ENCODE data around the gene NAV2. TPM values are rescaled to one million over a fixed set of nuclear protein-coding genes. Genes with fewer than 3 reads are reported as not detected.
A peak's percentile ranks its signal among the peaks of the same experiment; 100 is the strongest.

The NAV2 gene
- total and polyA plus RNA-seq, 9 donors: 25.7 to 70.6 (median 46.1) TPM

DNA sequence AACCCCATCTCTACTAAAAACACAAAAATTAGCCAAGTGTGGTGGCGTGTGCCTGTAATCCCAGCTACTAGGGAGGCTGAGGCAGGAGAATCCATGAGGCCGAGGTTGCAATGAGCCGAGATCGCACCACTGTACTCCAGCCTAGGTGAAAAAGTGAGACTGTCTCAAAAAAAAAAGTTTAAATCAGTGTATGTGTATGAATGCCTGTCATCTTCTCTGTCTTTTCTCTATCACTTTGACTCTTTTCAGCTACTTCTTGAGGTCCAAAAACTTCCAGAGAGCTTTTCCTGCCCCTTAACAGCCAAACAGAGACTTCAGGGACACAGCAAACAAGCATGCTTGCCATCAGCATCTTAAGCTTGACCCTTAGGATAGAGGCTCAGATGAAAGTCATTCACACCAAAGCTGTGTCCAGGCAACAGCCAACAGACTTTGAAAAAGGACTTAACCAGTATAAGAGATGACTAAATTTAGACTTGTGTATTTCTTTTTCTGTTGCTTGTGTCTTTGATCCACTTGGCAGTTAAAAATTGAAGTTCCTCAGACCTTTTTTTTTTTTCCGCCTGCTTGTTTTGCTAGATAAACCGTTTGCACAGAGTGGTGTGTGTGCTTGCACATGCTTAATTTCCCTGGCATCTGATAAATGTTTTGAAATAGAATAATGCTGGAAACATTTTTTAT is 295.7 kb downstream of the NAV2 start:
- Histone ChIP-seq H3K4me3 (ENCODE audit: low read length) (no peak overlapping the region), H3K4me1 (ENCODE audit: control insufficient read depth, insufficient read depth, low read length) (no peaks in the 10 kb centered on the region), H3K27ac (ENCODE audit: low read length) (no peak overlapping the region), H3K27me3 (ENCODE audit: control insufficient read depth, insufficient read depth, low read length) (no peaks in the 10 kb centered on the region), H3K9me3 (replicated peaks; ENCODE audit: control insufficient read depth, low read depth, low read length) (no peaks in the 10 kb centered on the region), H3K36me3 (ENCODE audit: control insufficient read depth, insufficient read depth, low read length) (no peaks in the 10 kb centered on the region)
- peak; percentile 33 for DNase-seq
- 100% methylated on average over 2 of the region's 6 CpGs for WGBS (ENCODE audit: insufficient coverage)

DNA sequence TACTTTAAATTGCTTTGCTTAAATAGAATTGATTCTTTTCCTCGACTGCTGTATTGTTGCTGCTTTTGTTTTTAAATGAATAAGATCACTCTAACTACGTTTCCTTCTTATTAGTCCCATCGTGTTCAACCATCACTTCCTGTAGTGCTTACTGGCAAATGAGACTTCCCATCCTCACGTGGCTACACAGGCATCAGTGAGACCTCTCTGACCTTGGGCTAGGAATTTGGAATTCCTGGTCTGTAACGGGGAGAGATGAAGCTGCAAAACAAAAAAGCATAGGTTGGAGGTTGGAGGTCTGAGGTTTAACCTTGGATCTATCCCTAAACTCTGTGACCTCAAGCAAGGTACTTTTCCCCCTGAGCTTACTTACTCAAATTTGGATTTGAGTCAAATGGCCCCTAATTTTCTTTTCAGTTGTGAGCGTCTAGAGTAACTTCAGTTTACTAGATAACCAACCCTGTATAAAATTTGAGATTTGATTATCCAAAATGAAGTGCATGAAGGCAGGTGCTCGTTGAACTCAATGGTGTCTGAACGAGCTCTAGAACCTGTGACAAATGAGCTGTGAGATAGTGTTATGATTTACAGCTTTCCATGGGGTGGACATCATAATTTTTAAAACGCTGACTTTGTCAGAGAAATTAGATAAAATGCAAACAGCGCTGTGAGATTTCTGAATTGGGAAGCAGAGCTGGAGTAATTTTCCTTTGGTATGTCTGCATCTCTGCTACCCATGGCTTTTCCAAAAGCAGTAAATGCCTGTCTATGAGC is 296.4 kb downstream of the NAV2 start:
- Histone ChIP-seq H3K27me3 (ENCODE audit: control insufficient read depth, insufficient read depth, low read length) (no peaks in the 10 kb centered on the region), H3K9me3 (replicated peaks; ENCODE audit: control insufficient read depth, low read depth, low read length) (no peaks in the 10 kb centered on the region), H3K4me3 (ENCODE audit: low read length) (no peak overlapping the region), H3K36me3 (ENCODE audit: control insufficient read depth, insufficient read depth, low read length) (no peaks in the 10 kb centered on the region), H3K4me1 (ENCODE audit: control insufficient read depth, insufficient read depth, low read length) (peaks cover 7% of the 10 kb centered on the region), H3K27ac (ENCODE audit: low read length) (no peak overlapping the region)
- DNase-seq: no peak
- whole genome bisulfite sequencing (ENCODE audit: insufficient coverage): 51% methylated on average over 5 of the region's 10 CpGs

DNA sequence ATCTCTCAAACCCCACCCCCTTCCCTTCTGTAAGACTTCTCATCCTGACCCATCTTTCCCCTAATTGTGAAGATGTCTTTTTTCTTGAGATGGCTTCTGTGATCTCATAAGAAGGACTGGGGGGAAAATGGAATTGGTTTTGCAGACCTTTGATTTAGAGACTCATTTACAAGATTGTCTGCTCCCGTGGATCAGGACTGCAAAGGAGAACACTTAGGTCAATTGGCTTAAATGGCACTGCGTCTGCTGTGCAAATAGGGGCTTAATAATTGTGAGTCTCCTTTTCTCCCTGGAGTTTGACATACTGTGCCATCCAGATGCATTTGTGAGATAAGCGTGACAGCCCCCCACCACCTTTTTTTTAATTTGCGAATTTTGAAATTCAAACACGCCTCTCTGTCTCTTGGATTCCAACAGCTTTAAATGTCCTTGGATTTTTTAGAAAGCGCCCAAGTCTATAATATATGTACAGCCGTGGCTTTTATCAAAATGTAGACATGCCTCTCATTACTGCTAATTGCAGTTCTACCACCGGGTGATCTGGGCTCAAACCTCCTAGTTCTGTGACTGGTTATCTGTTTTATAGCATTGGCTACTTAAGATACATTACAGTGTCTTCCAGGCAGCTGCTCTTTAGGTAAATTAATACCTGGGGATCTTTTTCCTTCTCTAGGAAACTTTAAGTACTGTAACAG is 297.7 kb downstream of the NAV2 start:
- H3K4me1 ChIP-seq (ENCODE audit: control insufficient read depth, insufficient read depth, low read length): peaks cover 7% of the 10 kb centered on the region

DNA sequence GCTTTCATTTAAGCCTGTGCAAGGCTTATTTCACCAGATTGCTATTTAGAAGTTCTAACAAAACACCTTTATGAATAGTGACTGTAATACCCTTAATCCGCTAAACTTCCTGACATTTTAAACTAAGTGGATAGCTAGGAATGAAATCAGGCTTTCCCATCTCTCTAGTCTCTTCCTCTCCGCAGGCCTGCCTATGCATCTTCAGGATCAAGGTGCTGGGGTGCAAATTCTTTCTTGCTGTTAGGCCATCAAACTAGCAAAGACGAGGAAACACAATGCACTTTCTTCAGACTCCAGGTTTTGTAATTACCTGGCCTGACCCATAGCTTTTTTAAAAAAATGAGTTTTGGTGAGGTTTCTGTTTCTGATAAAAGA is 298.2 kb downstream of the NAV2 start:
- Histone ChIP-seq H3K36me3 (ENCODE audit: control insufficient read depth, insufficient read depth, low read length) (no peaks in the 10 kb centered on the region), H3K4me1 (ENCODE audit: control insufficient read depth, insufficient read depth, low read length) (peaks cover 7% of the 10 kb centered on the region), H3K27ac (ENCODE audit: low read length) (no peak overlapping the region), H3K4me3 (ENCODE audit: low read length) (no peak overlapping the region), H3K9me3 (replicated peaks; ENCODE audit: control insufficient read depth, low read depth, low read length) (no peaks in the 10 kb centered on the region), H3K27me3 (ENCODE audit: control insufficient read depth, insufficient read depth, low read length) (no peaks in the 10 kb centered on the region)
- no CpG with 5 or more reads among the region's 3 CpGs for WGBS (ENCODE audit: insufficient coverage)
- no peak for DNase-seq

More for the DNA sequence above, 297.7 kb downstream of the NAV2 start:
- Histone ChIP-seq H3K4me3 (ENCODE audit: low read length) (no peak overlapping the region), H3K36me3 (ENCODE audit: control insufficient read depth, insufficient read depth, low read length) (no peaks in the 10 kb centered on the region), H3K27ac (ENCODE audit: low read length) (no peak overlapping the region), H3K27me3 (ENCODE audit: control insufficient read depth, insufficient read depth, low read length) (no peaks in the 10 kb centered on the region), H3K9me3 (replicated peaks; ENCODE audit: control insufficient read depth, low read depth, low read length) (no peaks in the 10 kb centered on the region)
- WGBS (ENCODE audit: insufficient coverage): 44% methylated on average over 5 of the region's 8 CpGs
- no peak for DNase-seq

DNA sequence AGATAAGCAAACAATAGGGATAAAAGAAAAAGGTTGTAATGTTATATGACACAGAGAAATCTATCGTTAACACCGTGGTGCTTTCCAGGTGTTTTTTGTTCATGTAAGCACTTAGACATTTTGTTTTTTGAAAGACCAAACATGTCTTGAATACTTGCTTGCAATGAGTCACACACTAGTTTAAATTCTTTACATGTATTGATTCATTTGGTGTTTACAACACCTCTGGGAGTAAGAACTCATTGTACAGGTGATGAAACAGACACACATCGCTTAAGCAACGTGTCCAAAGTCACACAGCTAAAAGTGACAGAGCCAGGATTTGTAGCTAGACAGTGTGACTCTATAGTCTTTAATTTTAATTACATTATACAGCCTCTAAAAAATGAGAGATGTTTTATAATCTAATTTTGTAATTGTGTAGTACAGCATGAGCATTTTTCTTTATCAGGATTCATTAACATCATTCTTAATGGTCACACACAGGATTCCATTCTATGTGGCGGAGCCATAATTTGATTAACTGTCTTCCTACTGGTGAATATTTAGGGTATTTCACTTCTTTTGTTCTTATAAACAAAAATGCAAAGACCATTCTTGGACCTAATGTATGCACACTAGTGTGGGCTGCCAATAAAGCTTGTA is 298.8 kb downstream of the NAV2 start:
- DNase-seq: no peak
- Histone ChIP-seq H3K27me3 (ENCODE audit: control insufficient read depth, insufficient read depth, low read length) (no peaks in the 10 kb centered on the region), H3K9me3 (replicated peaks; ENCODE audit: control insufficient read depth, low read depth, low read length) (no peaks in the 10 kb centered on the region), H3K4me3 (ENCODE audit: low read length) (no peak overlapping the region), H3K4me1 (ENCODE audit: control insufficient read depth, insufficient read depth, low read length) (peaks cover 7% of the 10 kb centered on the region), H3K36me3 (ENCODE audit: control insufficient read depth, insufficient read depth, low read length) (no peaks in the 10 kb centered on the region), H3K27ac (ENCODE audit: low read length) (no peak overlapping the region)
- no CpG with 5 or more reads among the region's 5 CpGs for WGBS (ENCODE audit: insufficient coverage)

DNA sequence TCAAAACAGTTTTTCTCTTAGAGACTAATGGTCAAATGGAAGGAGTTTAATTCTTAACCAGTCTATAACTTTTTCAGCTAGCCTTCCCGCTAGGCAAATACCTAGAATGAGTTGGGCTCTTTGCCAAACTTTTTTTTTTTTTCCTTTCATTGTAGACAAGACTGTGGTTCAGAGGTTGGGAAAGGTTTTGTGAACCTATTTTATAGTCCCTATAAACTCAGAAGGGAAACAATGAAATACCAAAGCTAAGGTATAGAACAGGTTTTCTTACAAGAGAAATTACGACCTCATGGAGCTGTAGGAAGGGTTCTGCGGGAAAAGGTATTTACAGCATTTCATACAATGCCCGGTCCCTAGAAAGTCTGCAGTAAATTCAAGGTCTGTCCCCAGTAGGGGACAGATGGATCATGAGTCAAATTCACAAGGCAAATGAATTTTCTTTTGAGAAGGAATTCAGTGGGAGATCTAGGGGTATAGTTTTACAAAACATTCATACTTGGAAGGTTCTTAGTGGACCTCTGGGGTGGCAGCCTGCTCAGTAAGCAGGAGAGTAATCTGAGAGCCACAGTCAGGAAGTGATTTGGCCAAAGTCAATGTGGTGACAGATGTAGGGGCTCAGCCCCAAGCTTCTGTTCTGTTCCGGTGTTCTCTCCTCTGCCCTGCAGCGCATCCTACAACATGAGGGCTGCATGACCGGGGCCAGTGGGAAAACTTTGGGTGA is 300.9 kb downstream of the NAV2 start:
- no peaks in the 10 kb centered on the region for H3K9me3 ChIP-seq (replicated peaks; ENCODE audit: control insufficient read depth, low read depth, low read length)
- 56% methylated on average over 2 of the region's 7 CpGs for WGBS (ENCODE audit: insufficient coverage)
- H3K36me3 ChIP-seq (ENCODE audit: control insufficient read depth, insufficient read depth, low read length): no peaks in the 10 kb centered on the region
- peaks cover 9% of the 10 kb centered on the region for H3K4me1 ChIP-seq (ENCODE audit: control insufficient read depth, insufficient read depth, low read length)
- no peaks in the 10 kb centered on the region for H3K27me3 ChIP-seq (ENCODE audit: control insufficient read depth, insufficient read depth, low read length)
- peak; percentile 39 for DNase-seq
- H3K27ac ChIP-seq (ENCODE audit: low read length): no peak overlapping the region
- no peak overlapping the region for H3K4me3 ChIP-seq (ENCODE audit: low read length)

DNA sequence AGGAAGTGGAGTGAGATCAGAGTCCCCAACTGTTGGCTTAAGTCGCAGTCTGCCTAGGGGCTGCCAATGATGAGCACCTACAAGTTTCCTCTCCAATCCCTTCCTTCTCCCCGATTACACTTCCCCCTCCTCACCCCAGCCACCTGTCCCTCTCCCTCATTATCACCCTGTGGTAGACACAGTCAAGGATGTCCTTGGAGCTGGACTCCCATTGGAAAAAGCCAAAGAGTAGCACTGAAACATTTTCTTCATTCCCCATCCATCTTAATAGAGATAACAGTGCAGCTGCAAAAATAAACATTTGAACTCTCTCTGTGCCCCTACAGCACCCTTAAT is 301.4 kb downstream of the NAV2 start:
- Histone ChIP-seq H3K9me3 (replicated peaks; ENCODE audit: control insufficient read depth, low read depth, low read length) (no peaks in the 10 kb centered on the region), H3K27me3 (ENCODE audit: control insufficient read depth, insufficient read depth, low read length) (no peaks in the 10 kb centered on the region), H3K4me1 (ENCODE audit: control insufficient read depth, insufficient read depth, low read length) (peaks cover 9% of the 10 kb centered on the region), H3K27ac (ENCODE audit: low read length) (no peak overlapping the region), H3K36me3 (ENCODE audit: control insufficient read depth, insufficient read depth, low read length) (no peaks in the 10 kb centered on the region), H3K4me3 (ENCODE audit: low read length) (no peak overlapping the region)
- DNase-seq: no peak
- WGBS (ENCODE audit: insufficient coverage): 8% methylated on average over 2 of the region's 2 CpGs

DNA sequence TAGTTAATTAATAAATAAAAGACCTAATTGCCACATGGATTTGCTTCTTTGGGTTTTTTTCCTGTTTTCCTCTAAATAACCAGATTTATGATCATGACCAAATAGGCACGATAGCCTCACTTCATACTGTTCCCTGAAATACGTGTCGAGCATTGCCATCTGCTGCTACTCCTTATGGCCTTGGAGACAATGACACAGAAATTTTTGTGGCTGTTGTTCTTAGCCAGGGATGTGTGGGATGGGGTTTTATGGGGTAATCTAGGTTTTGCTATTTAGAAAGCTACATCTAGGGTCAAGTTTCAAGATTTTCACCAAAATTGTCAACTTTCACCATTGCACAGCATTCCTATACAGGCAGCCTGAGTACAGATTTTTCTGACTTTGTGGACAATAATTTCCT is 302.5 kb downstream of the NAV2 start:
- H3K4me3 ChIP-seq (ENCODE audit: low read length): no peak overlapping the region

GRCh38 chr11:20015529-20016427 is 303.1 kb downstream of the NAV2 start:
- H3K4me1 ChIP-seq (ENCODE audit: control insufficient read depth, insufficient read depth, low read length): peaks cover 9% of the 10 kb centered on the region
- no peak overlapping the region for H3K27ac ChIP-seq (ENCODE audit: low read length)
- 36% methylated on average over 10 of the region's 14 CpGs for WGBS (ENCODE audit: insufficient coverage)
- H3K36me3 ChIP-seq (ENCODE audit: control insufficient read depth, insufficient read depth, low read length): no peaks in the 10 kb centered on the region
- H3K4me3 ChIP-seq (ENCODE audit: low read length): no peak overlapping the region
- H3K27me3 ChIP-seq (ENCODE audit: control insufficient read depth, insufficient read depth, low read length): no peaks in the 10 kb centered on the region
- H3K9me3 ChIP-seq (replicated peaks; ENCODE audit: control insufficient read depth, low read depth, low read length): no peaks in the 10 kb centered on the region
- DNase-seq: peak; percentile 32

More for the DNA sequence above, 302.5 kb downstream of the NAV2 start:
- H3K4me1 ChIP-seq (ENCODE audit: control insufficient read depth, insufficient read depth, low read length): peaks cover 9% of the 10 kb centered on the region
- DNase-seq: no peak
- H3K27ac ChIP-seq (ENCODE audit: low read length): no peak overlapping the region
- no CpG with 5 or more reads among the region's 3 CpGs for WGBS (ENCODE audit: insufficient coverage)
- no peaks in the 10 kb centered on the region for H3K36me3 ChIP-seq (ENCODE audit: control insufficient read depth, insufficient read depth, low read length)
- no peaks in the 10 kb centered on the region for H3K9me3 ChIP-seq (replicated peaks; ENCODE audit: control insufficient read depth, low read depth, low read length)
- no peaks in the 10 kb centered on the region for H3K27me3 ChIP-seq (ENCODE audit: control insufficient read depth, insufficient read depth, low read length)
